Activated CD8-positive, alpha-beta memory T cell treated with anti-CD3 and anti-CD28 coated beads, Interleukin-2, amount 10 ng/mL, durations not matched to agents 7 days and 5 days (primary cell): ENCODE data around the gene LRTM2. TPM values are rescaled to one million over a fixed set of nuclear protein-coding genes. Genes with fewer than 3 reads are reported as not detected.

Experiments used
- ATAC-seq: fragments of 150-1000 bp; cut with Tn5 transposase; one replicate; pipeline ENCODE4 v1.10.0; 2021; ENCODE audit warnings: moderate library complexity
- CTCF ChIA-PET: fragments of 350-600 bp; sonication (Branson Sonifier 250); formaldehyde crosslinking; loops from one replicate; lab custom pipeline; 2021; ENCODE audit warnings: antibody characterized with exemption; lab: Charles Lee
- DNase-seq: peaks from one replicate; pipeline ENCODE4 v3.0.0-alpha.2; 2020
- H3K27ac Mint-ChIP-seq: one replicate; pipeline ENCODE4 v1.8.0; 2021; ENCODE audit warnings: mild to moderate bottlenecking, mixed read lengths
- H3K27me3 Mint-ChIP-seq: one replicate; pipeline ENCODE4 v1.8.0; 2021; ENCODE audit warnings: mixed read lengths
- H3K36me3 Mint-ChIP-seq: one replicate; pipeline ENCODE4 v1.8.0; 2021; ENCODE audit warnings: mild to moderate bottlenecking, mixed read lengths
- H3K4me1 Mint-ChIP-seq: one replicate; pipeline ENCODE4 v1.8.0; 2021; ENCODE audit warnings: mixed read lengths
- H3K4me3 Mint-ChIP-seq: one replicate; pipeline ENCODE4 v1.8.0; 2021; ENCODE audit warnings: mild to moderate bottlenecking, moderate library complexity, mixed read lengths
- H3K9me3 Mint-ChIP-seq: one replicate; pipeline ENCODE4 v1.8.0; 2022; ENCODE audit warnings: low read depth, mixed read lengths
- total RNA-seq, 2 experiments: library from RNA; stranded (reverse); gene quantifications; one replicate each; pipeline ENCODE4 v1.2.3, GENCODE V29; 2021

The LRTM2 gene
- total RNA-seq, 2 experiments from 2014 or later: not detected

DNA sequence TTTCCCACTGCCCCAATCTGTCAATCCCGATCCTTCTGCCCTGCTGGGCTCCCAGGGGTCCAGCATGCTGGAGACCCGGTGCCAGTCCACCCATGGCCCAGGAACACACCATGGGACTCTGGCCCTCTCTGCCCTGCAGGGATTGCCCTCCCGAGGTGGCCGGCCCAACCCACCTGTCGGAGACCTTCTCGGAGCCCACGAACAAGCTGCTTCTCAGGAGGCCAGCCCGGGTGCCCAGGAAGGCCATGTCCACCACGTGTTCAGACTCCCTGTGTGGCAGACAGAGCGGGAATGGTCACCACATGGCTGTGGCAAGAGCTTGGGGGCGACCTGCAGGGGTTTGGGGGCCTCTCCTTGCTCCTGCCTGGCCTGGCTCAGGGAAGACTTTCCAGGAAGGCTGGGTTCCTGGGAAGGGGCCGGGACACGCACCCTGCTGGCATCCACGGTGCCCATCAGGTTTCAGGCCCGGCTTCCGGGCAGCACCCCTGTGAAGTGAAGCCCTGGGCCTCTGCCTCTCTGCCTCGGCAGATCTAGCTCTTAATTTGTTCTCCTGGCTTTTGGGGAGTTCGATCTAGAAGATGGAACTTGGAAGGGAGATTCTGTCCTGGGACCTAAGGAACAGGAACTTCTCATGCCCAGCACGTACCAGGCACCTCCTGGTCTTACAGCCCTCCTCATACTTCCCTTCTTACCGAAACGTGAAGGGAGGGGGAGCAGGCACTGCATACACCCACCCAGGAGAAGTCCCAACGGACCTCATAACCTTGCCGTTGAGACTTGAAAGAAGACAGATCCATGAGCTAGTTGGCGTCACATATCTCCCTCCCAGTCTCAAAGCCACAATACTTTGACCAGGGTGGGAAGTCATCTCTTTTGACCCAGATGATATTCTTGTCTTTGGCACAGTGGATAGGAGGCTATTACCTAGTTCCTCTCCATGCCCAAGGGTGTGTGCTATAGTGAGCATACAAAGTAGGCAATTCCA, 26.3 kb downstream of the LRTM2 start:
- H3K36me3 Mint-ChIP-seq: no peaks in the 10 kb centered on the region
- H3K27me3 Mint-ChIP-seq: peaks cover 16% of the 10 kb centered on the region
- no peak overlapping the region for H3K4me3 Mint-ChIP-seq
- no peaks in the 10 kb centered on the region for H3K4me1 Mint-ChIP-seq
- CTCF ChIA-PET: no interaction called here
- H3K27ac Mint-ChIP-seq: no peak overlapping the region
- DNase-seq (no peak), ATAC-seq (no peak)
- H3K9me3 Mint-ChIP-seq: no peaks in the 10 kb centered on the region

DNA sequence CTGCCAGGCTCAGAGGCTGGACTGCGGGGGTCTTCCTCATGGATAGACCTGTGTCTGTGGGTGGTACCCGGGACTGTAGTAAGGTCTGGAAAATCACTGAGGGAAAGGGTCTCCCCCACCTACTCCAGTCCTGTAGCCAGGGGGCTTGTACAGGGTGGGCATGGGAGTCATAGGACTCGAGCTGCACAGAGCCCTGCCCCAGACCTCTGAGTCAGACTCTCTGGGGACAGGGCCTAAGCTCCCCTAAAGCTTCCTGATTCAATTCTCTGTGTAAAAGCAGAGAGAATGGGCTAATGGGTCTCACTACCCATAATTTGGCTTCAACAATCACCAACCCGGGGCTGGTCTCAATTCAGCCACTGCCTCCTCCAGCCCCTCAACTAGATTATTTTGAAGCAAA, 27.0 kb downstream of the LRTM2 start:
- DNase-seq: no peak
- no peak overlapping the region for H3K4me3 Mint-ChIP-seq
- peaks cover 16% of the 10 kb centered on the region for H3K27me3 Mint-ChIP-seq
- H3K36me3 Mint-ChIP-seq: no peaks in the 10 kb centered on the region
- ATAC-seq: no peak
- no peak overlapping the region for H3K27ac Mint-ChIP-seq
- no peaks in the 10 kb centered on the region for H3K4me1 Mint-ChIP-seq
- no peaks in the 10 kb centered on the region for H3K9me3 Mint-ChIP-seq
- CTCF ChIA-PET: no interaction called here

DNA sequence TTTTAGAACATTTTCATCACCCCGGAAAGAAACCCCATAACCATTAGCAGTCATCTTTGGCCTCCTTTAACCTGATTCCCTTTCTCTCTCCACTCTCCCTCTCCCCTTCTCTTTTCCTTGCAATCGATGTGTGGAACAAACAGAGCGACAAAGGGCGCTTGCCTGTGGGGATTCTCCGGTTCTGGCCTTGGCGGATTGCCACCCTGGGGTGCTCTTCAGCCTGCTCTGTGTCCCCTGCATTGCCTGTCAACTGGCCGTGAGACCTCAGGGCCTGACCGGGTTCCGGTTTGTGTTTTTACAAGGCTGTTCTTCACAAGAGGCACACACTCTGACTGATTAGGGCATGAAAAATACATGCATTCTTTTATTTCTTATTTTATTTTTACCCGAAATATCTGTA, 27.8 kb downstream of the LRTM2 start:
- H3K4me1 Mint-ChIP-seq: no peaks in the 10 kb centered on the region
- H3K36me3 Mint-ChIP-seq: no peaks in the 10 kb centered on the region
- H3K9me3 Mint-ChIP-seq: no peaks in the 10 kb centered on the region
- H3K4me3 Mint-ChIP-seq: no peak overlapping the region
- CTCF ChIA-PET: no interaction called here
- H3K27me3 Mint-ChIP-seq: peaks cover 13% of the 10 kb centered on the region
- DNase-seq (no peak), ATAC-seq (no peak)
- no peak overlapping the region for H3K27ac Mint-ChIP-seq

DNA sequence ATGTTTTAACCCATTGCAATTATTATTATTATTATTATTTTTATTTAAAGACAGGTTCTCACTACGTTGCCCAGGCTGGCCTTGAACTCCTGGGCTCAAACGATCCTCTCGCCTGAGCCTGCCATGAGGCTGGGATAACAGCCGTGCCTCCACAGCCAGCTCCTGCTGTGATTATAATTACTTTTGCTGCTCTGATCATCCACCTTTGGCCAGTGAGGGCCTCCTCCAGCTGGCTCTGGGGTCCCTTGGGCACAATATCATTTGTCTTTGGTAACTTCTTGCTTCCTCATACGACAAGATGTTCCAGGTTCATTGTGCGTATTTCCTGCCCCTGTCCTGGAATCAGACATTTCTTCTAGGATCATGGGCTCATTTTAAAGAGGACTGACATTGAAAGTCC, 28.4 kb downstream of the LRTM2 start:
- peaks cover 13% of the 10 kb centered on the region for H3K27me3 Mint-ChIP-seq
- CTCF ChIA-PET: no interaction called here
- no peaks in the 10 kb centered on the region for H3K36me3 Mint-ChIP-seq
- ATAC-seq (no peak), DNase-seq (no peak)
- H3K4me1 Mint-ChIP-seq: no peaks in the 10 kb centered on the region
- H3K27ac Mint-ChIP-seq: no peak overlapping the region
- no peak overlapping the region for H3K4me3 Mint-ChIP-seq
- H3K9me3 Mint-ChIP-seq: no peaks in the 10 kb centered on the region

DNA sequence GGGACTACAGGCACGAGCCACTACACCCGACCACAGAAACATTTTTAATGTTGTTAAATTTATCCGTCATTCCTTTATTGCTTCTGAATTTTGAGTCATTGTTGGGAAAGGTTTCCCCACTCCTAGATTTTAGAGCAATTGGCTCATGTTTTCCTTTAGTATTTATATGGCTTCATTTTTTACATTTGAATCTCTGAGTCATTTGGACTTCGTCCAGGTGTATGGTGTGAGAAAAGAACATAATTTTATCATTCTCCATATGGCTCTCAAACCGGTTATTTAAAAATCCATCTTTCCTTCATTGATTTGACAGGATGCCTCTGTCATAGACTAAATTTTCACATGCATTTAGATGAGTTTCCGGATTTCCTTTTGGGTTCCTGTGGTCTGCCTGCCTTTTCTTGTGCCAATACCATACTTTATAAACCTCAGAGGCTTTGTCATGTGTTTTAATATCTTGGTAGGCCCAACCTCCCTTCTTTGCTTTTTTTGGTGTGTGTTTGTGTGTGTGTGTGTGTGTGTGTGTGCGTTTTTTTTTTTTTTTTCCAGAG, 30.9 kb downstream of the LRTM2 start:
- CTCF ChIA-PET: no interaction called here

DNA sequence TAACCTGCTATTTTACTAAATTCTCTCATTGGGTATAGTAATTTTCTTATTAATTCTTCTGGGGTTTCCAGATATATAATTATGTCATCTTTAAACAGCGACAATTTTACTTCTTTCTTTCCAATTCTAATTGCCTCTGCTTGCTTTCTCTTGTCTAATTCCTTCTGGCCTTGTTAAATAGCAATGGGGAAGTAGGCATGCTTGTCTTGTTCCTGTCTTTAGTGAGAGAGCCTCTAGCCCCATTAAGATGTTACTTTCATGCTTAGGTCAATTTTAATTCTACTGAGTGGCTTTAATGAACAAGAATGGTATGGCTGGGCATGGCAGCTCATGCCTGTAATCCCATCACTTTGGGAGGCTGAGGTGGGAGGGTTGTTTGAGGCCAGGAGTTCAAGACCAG, 31.7 kb downstream of the LRTM2 start:
- Mint-ChIP-seq H3K27ac (no peak overlapping the region), H3K27me3 (peaks cover 8% of the 10 kb centered on the region), H3K4me1 (peaks cover 3% of the 10 kb centered on the region), H3K4me3 (no peak overlapping the region), H3K9me3 (no peaks in the 10 kb centered on the region), H3K36me3 (no peaks in the 10 kb centered on the region)
- DNase-seq (no peak), ATAC-seq (no peak)
- CTCF ChIA-PET: no interaction called here

More for the DNA sequence above, 30.9 kb downstream of the LRTM2 start:
- Mint-ChIP-seq H3K9me3 (no peaks in the 10 kb centered on the region), H3K27me3 (peaks cover 8% of the 10 kb centered on the region), H3K4me3 (no peak overlapping the region), H3K36me3 (no peaks in the 10 kb centered on the region), H3K4me1 (peaks cover 3% of the 10 kb centered on the region), H3K27ac (no peak overlapping the region)
- DNase-seq (no peak), ATAC-seq (no peak)

DNA sequence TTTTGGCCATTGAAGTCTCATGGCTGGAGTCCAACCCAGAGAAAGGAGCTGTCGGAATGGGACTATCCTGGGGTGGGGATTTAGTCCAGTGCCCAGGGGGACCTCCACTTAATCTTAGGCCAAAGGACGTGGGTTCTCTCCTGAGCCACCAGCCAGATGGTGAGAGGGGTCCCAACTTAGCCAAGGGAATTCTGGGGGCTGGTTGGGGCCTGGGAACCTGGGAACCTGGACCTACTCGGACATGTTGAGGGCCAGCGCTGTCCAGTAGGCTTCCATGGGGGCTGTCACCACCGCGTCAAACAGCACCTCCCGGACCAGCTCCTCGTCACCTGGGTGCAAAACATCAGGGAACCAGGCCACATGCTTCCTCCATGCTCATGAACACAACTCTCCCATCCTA, 33.4 kb downstream of the LRTM2 start:
- Mint-ChIP-seq H3K27me3 (peaks cover 8% of the 10 kb centered on the region), H3K9me3 (no peaks in the 10 kb centered on the region), H3K4me1 (peaks cover 3% of the 10 kb centered on the region), H3K27ac (no peak overlapping the region), H3K4me3 (no peak overlapping the region), H3K36me3 (no peaks in the 10 kb centered on the region)
- CTCF ChIA-PET: no interaction called here
- ATAC-seq (no peak), DNase-seq (no peak)

DNA sequence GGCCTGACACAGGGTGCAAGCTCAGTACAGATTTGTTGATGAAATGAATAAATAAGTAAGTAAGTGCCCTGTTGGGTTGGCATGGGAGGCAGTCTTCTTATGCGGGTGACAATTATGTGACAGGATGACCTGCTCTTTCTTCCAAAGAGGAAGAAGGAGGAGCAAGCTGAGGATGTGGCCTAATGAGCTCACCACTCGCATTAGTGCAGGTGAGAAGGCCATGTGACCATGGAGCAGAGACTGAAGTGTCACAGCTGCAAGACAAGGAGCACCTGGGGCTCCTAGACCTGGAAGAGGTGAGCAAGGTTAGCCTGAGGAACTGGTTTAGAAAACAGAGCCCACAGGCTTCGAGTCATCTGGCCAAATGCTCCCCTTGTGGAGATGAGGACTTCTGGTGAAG, 34.9 kb downstream of the LRTM2 start:
- no peak for ATAC-seq
- CTCF ChIA-PET: interaction anchor here (0.9 to 1.1 kb wide), 2 partner anchors 11 to 18 kb away, joined by 3 read pairs; no protein-coding TSS in a partner anchor
- no peak for DNase-seq
- no peaks in the 10 kb centered on the region for H3K36me3 Mint-ChIP-seq
- H3K27ac Mint-ChIP-seq: no peak overlapping the region
- H3K4me1 Mint-ChIP-seq: peaks cover 3% of the 10 kb centered on the region
- peaks cover 3% of the 10 kb centered on the region for H3K27me3 Mint-ChIP-seq
- H3K9me3 Mint-ChIP-seq: no peaks in the 10 kb centered on the region
- H3K4me3 Mint-ChIP-seq: no peak overlapping the region

DNA sequence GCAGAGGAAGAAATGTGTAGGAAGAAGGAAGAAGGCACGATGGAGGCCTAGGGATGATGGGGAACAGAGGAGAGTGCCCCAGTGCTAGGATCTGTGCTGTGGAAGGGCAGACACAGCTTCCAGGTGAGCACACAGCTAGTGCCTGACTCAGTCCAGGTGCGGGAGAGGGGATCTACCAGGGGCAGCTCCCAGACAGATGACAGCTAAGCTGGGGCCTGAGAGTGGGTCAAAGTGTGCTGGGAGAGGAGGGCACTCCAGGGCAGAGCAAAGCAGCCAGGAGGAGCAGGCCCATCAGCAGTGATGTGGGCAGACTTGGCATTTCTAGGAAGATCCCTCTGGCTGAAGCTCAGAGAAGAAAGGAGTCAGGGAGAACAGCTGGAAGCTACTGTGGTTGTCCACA, 36.7 kb downstream of the LRTM2 start:
- CTCF ChIA-PET: no interaction called here
- no peak overlapping the region for H3K27ac Mint-ChIP-seq
- no peaks in the 10 kb centered on the region for H3K36me3 Mint-ChIP-seq
- no peak for DNase-seq
- H3K27me3 Mint-ChIP-seq: no peaks in the 10 kb centered on the region
- H3K4me3 Mint-ChIP-seq: no peak overlapping the region
- H3K4me1 Mint-ChIP-seq: peaks cover 3% of the 10 kb centered on the region
- H3K9me3 Mint-ChIP-seq: no peaks in the 10 kb centered on the region
- no peak for ATAC-seq

DNA sequence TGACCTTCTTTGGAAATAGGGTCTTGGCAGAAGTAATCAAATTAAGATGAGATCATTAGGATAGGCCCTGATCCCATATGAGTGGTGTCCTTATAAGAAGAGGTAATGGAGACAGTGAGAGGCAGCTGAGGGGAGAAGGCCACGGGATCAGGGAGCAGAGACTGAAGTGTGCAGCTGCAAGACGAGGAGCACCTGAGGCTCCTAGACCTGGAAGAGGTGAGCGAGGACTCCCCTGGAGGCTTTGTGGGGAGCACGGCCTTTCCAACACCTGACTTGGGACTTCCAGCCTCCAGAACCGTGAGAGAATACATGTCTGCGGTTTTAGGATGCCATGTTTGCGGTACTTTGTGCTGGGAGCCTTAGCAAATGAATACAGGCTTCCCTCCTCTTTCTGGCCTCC, 37.5 kb downstream of the LRTM2 start:
- Mint-ChIP-seq H3K27ac (no peak overlapping the region), H3K4me3 (no peak overlapping the region), H3K27me3 (peaks cover 3% of the 10 kb centered on the region), H3K9me3 (no peaks in the 10 kb centered on the region), H3K4me1 (peaks cover 3% of the 10 kb centered on the region), H3K36me3 (no peaks in the 10 kb centered on the region)
- CTCF ChIA-PET: no interaction called here
- DNase-seq (no peak), ATAC-seq (no peak)

DNA sequence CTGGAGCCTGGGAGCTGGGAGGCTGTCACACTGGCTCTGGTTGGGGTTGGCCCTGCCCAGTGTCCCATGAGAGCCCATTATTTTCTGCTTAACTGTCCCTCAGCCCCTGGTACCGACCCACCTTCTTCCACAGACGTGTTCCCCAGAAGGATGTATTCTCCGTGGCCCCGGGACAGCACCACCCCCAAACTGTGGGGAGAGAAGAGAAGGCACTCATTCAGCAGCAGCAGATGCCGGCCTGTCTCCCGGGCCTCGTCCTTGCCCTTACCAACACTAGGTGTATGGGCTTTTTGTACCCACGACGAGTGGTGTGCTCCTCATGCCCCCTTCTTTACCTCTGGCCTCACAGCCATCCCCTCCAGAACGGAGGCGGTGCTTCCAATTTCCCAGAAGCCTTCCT, 38.1 kb downstream of the LRTM2 start:
- DNase-seq: no peak
- H3K4me3 Mint-ChIP-seq: no peak overlapping the region
- CTCF ChIA-PET: no interaction called here

DNA sequence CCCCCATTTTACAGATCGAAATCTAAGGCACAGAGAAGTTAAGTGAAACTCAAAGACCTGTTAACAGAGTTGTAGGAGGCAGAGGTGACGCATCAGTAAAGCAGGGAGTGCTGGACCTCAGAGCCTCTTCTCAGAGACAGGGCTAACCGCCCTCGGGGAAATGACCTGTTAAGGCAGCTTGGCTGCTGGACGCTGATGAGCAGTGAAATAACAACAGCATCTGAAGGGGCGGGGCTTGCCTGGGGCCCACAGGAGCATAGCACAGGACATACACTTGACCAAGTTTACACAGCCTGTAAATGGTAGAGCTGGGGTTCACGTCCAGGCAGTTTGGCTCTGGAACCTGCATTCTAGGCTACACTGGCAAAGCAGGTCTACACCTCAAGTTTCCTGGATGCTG, 39.3 kb downstream of the LRTM2 start:
- Mint-ChIP-seq H3K27me3 (peaks cover 16% of the 10 kb centered on the region), H3K4me3 (no peak overlapping the region), H3K36me3 (no peaks in the 10 kb centered on the region), H3K9me3 (no peaks in the 10 kb centered on the region), H3K27ac (no peak overlapping the region), H3K4me1 (peaks cover 3% of the 10 kb centered on the region)
- ATAC-seq: no peak
- CTCF ChIA-PET: no interaction called here
- DNase-seq: no peak

More for the DNA sequence above, 38.1 kb downstream of the LRTM2 start:
- Mint-ChIP-seq H3K4me1 (peaks cover 3% of the 10 kb centered on the region), H3K27ac (no peak overlapping the region), H3K36me3 (no peaks in the 10 kb centered on the region), H3K9me3 (no peaks in the 10 kb centered on the region), H3K27me3 (peaks cover 6% of the 10 kb centered on the region)
- no peak for ATAC-seq

DNA sequence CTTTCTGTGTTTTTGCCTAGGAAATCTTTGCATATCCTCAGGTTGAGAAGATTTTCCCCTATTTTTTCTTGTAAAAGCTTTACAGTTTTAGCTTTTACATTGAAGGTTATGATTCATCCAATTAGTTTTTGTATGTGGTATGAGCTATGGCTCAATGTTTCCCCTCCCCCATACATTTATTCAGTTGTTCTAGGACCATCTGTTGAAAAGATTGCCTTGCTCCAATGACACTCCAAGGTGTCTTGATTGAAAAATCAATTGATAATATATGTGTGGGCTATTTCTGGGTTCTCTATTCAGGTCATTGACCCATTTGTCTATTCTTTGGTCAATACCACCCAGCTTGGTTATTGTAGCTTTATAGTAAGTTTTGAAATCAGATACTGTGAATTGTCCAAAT, 42.6 kb downstream of the LRTM2 start:
- H3K9me3 Mint-ChIP-seq: no peaks in the 10 kb centered on the region

DNA sequence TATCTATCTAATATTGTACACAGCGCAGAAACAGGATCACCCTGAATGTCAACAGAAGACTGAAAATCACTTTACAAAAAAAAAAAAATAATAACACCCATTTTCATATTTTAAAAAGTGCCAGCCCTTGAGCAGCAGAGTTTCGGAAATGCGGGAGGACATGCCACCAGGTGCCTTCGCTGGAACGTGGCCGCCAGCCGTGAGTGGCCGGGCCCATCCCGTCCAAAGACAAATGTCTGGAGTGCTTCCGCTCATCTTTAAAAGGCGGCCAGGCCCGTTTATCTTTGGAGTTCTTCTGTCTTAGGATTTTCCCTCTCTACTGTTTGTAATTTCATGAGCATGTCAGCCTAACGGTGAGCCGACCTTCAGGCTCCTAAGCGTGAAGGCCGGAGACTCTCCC, 43.5 kb downstream of the LRTM2 start:
- CTCF ChIA-PET: no interaction called here
- Mint-ChIP-seq H3K36me3 (no peaks in the 10 kb centered on the region), H3K4me3 (no peak overlapping the region), H3K4me1 (no peaks in the 10 kb centered on the region), H3K9me3 (no peaks in the 10 kb centered on the region), H3K27ac (no peak overlapping the region), H3K27me3 (peaks cover 41% of the 10 kb centered on the region)
- ATAC-seq (no peak), DNase-seq (no peak)

More for the DNA sequence above, 42.6 kb downstream of the LRTM2 start:
- no peaks in the 10 kb centered on the region for H3K36me3 Mint-ChIP-seq
- H3K4me3 Mint-ChIP-seq: no peak overlapping the region
- no peak for ATAC-seq
- DNase-seq: no peak
- CTCF ChIA-PET: no interaction called here
- no peaks in the 10 kb centered on the region for H3K4me1 Mint-ChIP-seq
- peaks cover 36% of the 10 kb centered on the region for H3K27me3 Mint-ChIP-seq
- no peak overlapping the region for H3K27ac Mint-ChIP-seq
